ENCODE measurements around the gene PLEKHM3. TPM values are rescaled to one million over a fixed set of nuclear protein-coding genes. Genes with fewer than 3 reads are reported as not detected.

Gene PLEKHM3
- total and polyA plus RNA-seq, 2 experiments from 2014 or later, result 3.9 to 8.8 TPM

DNA sequence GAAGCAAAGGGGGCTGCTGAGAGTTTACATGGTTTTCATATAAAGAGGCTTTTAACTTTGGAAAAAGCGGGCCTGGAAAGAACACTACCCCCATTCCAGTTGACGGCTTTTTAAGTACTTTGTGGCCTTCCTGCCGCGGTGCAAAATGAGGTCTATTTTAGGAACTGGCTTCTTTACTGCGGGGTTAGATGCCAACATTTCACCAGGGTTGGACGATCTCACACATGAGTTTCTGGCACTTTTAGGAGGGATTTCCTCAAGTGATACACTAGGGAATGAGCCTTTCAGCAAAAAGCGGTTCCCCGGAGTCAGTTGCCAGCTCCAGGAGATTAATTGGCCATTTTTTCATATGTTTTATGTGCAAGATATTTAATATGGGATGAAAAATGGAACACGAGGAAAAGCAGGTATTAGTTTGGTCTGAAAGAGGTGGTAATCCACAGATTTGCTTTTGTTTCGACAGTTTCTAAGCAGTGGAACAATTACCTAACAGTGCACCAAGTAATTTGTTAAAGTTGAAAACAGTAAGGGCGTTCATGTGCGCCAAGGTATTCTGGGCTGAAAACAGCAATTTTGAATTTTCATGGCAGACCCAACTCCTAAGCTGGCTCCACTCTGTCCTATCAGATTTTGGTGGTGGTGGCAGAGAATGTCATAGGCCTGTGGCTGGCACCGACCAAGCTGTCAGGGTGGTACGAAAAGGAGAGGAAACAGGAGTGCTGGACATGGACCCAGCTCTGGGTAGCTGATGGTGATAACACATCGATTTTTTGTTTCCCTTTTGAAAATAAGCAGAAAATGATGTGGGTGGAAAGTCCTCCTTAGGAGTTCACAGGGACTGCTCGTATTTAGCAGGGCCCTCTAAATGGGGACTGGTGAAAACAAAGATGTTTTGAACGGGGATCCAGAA is 200.0 kb downstream of the PLEKHM3 start:
- Mint-ChIP-seq H3K36me3 (ENCODE audit: low read depth) (no peaks in the 10 kb centered on the region), H3K4me3 (no peak overlapping the region), H3K4me1 (no peaks in the 10 kb centered on the region), H3K27ac (no peak overlapping the region), H3K27me3 (ENCODE audit: insufficient read depth, low read depth, poor library complexity) (peaks cover 5% of the 10 kb centered on the region), H3K9me3 (no peaks in the 10 kb centered on the region)
- Histone ChIP-seq H4K20me1 (replicated peaks; ENCODE audit: insufficient read depth) (no peaks in the 10 kb centered on the region), H3K36me3 (ENCODE audit: insufficient read depth) (no peaks in the 10 kb centered on the region), H2AFZ (no peak overlapping the region), H3K79me2 (replicated peaks; ENCODE audit: insufficient read depth) (no peaks in the 10 kb centered on the region), H3K4me2 (no peak overlapping the region), H3F3A (replicated peaks; ENCODE audit: low read depth) (peaks cover 5% of the 10 kb centered on the region; the same call in 1 of the 2 replicates), H3K4me1 (ENCODE audit: insufficient read depth) (0 out of 2 replicates have a peak, but pooled peaks cover 3% of the 10 kb centered on the region), H3K27ac (ENCODE audit: low read depth) (no peak overlapping the region), H3K27me3 (ENCODE audit: insufficient read depth) (no peaks in the 10 kb centered on the region), H3K4me3 (no peak overlapping the region), H3K9me2 (ENCODE audit: insufficient read depth) (no peaks in the 10 kb centered on the region)
- ATAC-seq (no peak), DNase-seq (ENCODE audit: low spot score) (no peak)
- TF ChIP-seq, protein P1, sequence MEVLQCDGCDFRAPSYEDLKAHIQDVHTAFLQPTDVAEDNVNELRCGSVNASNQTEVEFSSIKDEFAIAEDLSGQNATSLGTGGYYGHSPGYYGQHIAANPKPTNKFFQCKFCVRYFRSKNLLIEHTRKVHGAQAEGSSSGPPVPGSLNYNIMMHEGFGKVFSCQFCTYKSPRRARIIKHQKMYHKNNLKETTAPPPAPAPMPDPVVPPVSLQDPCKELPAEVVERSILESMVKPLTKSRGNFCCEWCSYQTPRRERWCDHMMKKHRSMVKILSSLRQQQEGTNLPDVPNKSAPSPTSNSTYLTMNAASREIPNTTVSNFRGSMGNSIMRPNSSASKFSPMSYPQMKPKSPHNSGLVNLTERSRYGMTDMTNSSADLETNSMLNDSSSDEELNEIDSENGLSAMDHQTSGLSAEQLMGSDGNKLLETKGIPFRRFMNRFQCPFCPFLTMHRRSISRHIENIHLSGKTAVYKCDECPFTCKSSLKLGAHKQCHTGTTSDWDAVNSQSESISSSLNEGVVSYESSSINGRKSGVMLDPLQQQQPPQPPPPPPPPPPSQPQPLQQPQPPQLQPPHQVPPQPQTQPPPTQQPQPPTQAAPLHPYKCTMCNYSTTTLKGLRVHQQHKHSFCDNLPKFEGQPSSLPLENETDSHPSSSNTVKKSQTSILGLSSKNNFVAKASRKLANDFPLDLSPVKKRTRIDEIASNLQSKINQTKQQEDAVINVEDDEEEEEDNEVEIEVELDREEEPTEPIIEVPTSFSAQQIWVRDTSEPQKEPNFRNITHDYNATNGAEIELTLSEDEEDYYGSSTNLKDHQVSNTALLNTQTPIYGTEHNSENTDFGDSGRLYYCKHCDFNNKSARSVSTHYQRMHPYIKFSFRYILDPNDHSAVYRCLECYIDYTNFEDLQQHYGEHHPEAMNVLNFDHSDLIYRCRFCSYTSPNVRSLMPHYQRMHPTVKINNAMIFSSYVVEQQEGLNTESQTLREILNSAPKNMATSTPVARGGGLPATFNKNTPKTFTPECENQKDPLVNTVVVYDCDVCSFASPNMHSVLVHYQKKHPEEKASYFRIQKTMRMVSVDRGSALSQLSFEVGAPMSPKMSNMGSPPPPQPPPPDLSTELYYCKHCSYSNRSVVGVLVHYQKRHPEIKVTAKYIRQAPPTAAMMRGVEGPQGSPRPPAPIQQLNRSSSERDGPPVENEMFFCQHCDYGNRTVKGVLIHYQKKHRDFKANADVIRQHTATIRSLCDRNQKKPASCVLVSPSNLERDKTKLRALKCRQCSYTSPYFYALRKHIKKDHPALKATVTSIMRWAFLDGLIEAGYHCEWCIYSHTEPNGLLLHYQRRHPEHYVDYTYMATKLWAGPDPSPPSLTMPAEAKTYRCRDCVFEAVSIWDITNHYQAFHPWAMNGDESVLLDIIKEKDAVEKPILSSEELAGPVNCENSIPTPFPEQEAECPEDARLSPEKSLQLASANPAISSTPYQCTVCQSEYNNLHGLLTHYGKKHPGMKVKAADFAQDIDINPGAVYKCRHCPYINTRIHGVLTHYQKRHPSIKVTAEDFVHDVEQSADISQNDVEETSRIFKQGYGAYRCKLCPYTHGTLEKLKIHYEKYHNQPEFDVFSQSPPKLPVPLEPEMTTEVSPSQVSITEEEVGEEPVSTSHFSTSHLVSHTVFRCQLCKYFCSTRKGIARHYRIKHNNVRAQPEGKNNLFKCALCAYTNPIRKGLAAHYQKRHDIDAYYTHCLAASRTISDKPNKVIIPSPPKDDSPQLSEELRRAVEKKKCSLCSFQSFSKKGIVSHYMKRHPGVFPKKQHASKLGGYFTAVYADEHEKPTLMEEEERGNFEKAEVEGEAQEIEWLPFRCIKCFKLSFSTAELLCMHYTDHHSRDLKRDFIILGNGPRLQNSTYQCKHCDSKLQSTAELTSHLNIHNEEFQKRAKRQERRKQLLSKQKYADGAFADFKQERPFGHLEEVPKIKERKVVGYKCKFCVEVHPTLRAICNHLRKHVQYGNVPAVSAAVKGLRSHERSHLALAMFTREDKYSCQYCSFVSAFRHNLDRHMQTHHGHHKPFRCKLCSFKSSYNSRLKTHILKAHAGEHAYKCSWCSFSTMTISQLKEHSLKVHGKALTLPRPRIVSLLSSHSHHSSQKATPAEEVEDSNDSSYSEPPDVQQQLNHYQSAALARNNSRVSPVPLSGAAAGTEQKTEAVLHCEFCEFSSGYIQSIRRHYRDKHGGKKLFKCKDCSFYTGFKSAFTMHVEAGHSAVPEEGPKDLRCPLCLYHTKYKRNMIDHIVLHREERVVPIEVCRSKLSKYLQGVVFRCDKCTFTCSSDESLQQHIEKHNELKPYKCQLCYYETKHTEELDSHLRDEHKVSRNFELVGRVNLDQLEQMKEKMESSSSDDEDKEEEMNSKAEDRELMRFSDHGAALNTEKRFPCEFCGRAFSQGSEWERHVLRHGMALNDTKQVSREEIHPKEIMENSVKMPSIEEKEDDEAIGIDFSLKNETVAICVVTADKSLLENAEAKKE (CRISPR knock-in tag; IDR thresholded peaks at IDR 0.05), result no peak
- TF ChIP-seq EZH2 (IDR thresholded peaks at IDR 0.05; ENCODE audit: low read depth, unreplicated experiment) (no peak), CREB1 (CRISPR knock-in tag; IDR thresholded peaks at IDR 0.05; ENCODE audit: low read depth) (no peak), ZNF331 (CRISPR knock-in tag; IDR thresholded peaks at IDR 0.05; ENCODE audit: low read depth) (no peak)

Data from GM23338 (cell line).